HepG2 (cell line): Measurements from ENCODE around the gene DNAJC13. TPM values are rescaled to one million over a fixed set of nuclear protein-coding genes. Genes with fewer than 3 reads are reported as not detected.

Experiments used
- ATAC-seq: fragments of 200-7000 bp; cut with Tn5 transposase; 3 replicates; pipeline ENCODE4 v1.9.1; 2020; ENCODE audit warnings: mild to moderate bottlenecking, moderate library complexity
- BruUV-seq: library from RNA; stranded (reverse); fragments of 400-500 nt; replicated peaks from 2 replicates; lab custom pipeline; 2021; lab: Mats Ljungman, UMichigan
- CTCF ChIA-PET: fragments of 300-600 bp; formaldehyde crosslinking; extraction: SDS; loops from one replicate; lab custom pipeline; 2021; ENCODE audit warnings: low total read pairs, inconsistent platforms, low intra/inter-chr PET ratio; lab: Yijun Ruan, JAX
- POLR2A ChIA-PET: fragments of 350-600 bp; sonication (Branson Sonifier 250); formaldehyde crosslinking; loops from one replicate; lab custom pipeline; 2020; ENCODE audit warnings: antibody characterized with exemption, inconsistent platforms; lab: Yijun Ruan, JAX
- DNase-seq: peaks from one replicate; pipeline ENCODE4 v3.0.0-alpha.2; 2015; ENCODE audit warnings: low spot score
- FAIRE-seq: peaks from 3 replicates; lab custom pipeline; 2011; peaks lifted over from hg19 to GRCh38; lab: Jason Lieb, UNC
- H2AFZ ChIP-seq: one replicate; pipeline ENCODE4 v1.6.1; 2011; ENCODE audit warnings: low read length, inconsistent platforms
- H3K27ac ChIP-seq: fragments of 300-600 bp; 3 replicates; pipeline ENCODE4 v1.8.0; 2011; ENCODE audit warnings: mixed run types, mild to moderate bottlenecking, mixed read lengths, low read length, inconsistent platforms; ENCODE audit not compliant: insufficient read depth; ENCODE audit errors: extremely low read length
- H3K27me3 ChIP-seq, 2 experiments: fragments of 200-600 bp in 1 of 2; 2 replicates in 1 of 2; 3 replicates in 1 of 2; pipeline versions ENCODE4 v1.6.0 to v1.8.0; 2011; ENCODE audit warnings: low read length in 2 of 2, mild to moderate bottlenecking in 2 of 2, moderate library complexity in 2 of 2, inconsistent platforms in 1 of 2; ENCODE audit not compliant: insufficient read depth in 2 of 2, control insufficient read depth in 1 of 2
- H3K36me3 ChIP-seq, 2 experiments: fragments of 200-600 bp in 1 of 2; replicated peaks in 1 of 2; 2 replicates in 1 of 2; 3 replicates in 1 of 2; pipeline versions ENCODE4 v1.5.1 to v1.8.0; 2011; ENCODE audit warnings: low read length in 2 of 2, inconsistent platforms in 1 of 2; ENCODE audit not compliant: insufficient read depth in 2 of 2, control insufficient read depth in 1 of 2
- H3K4me1 ChIP-seq: 2 replicates; pipeline ENCODE4 v1.5.1; 2012; ENCODE audit warnings: low read length, inconsistent platforms; ENCODE audit not compliant: insufficient read depth
- H3K4me2 ChIP-seq: 2 replicates; pipeline ENCODE4 v1.6.0; 2011; ENCODE audit warnings: low read depth, low read length, inconsistent platforms
- H3K4me3 ChIP-seq, 3 experiments: fragments of 200-600 bp in 1 of 3; sonication (generic), shearing (Covaris generic) in 1 of 3; replicated peaks in 1 of 3; 2 replicates each; pipeline ENCODE4 v1.5.1; 2011 to 2016; ENCODE audit warnings: low read length in 3 of 3, inconsistent platforms in 2 of 3, low read depth in 2 of 3, mild to moderate bottlenecking in 2 of 3, control low read depth in 1 of 3, mixed read lengths in 1 of 3; ENCODE audit not compliant: insufficient read depth in 1 of 3
- H3K79me2 ChIP-seq: one replicate; pipeline ENCODE4 v1.6.1; 2011; ENCODE audit warnings: low read length, inconsistent platforms; ENCODE audit not compliant: insufficient read depth
- H3K9ac ChIP-seq: 2 replicates; pipeline ENCODE4 v1.6.0; 2011; ENCODE audit warnings: mild to moderate bottlenecking, low read depth, low read length, inconsistent platforms; ENCODE audit not compliant: insufficient read depth
- H3K9me3 ChIP-seq: 2 replicates; pipeline ENCODE4 v1.5.1; 2012; ENCODE audit warnings: mild to moderate bottlenecking, low read length
- H4K20me1 ChIP-seq: 2 replicates; pipeline ENCODE4 v1.6.0; 2011; ENCODE audit warnings: inconsistent platforms, mild to moderate bottlenecking, low read length, moderate library complexity; ENCODE audit not compliant: insufficient read depth
- JUN ChIP-seq: sonication (generic); formaldehyde crosslinking; IDR thresholded peaks from 2 replicates; pipeline ENCODE4 v1.4.0; 2020; ENCODE audit warnings: mild to moderate bottlenecking, missing genetic modification reagents
- ZEB1 ChIP-seq: IDR thresholded peaks from 2 replicates; pipeline ENCODE4 v1.6.1; 2012; ENCODE audit warnings: mild to moderate bottlenecking, low read depth, inconsistent platforms; ENCODE audit not compliant: insufficient replicate concordance
- ZNF256 ChIP-seq: sonication (generic); formaldehyde crosslinking; conservative IDR thresholded peaks from 2 replicates; pipeline ENCODE4 v1.4.0; 2020; ENCODE audit warnings: missing genetic modification reagents
- ZNF326 ChIP-seq: sonication (generic); formaldehyde crosslinking; IDR thresholded peaks from 2 replicates; pipeline ENCODE4 v1.4.0; 2020; ENCODE audit warnings: missing genetic modification reagents, borderline replicate concordance
- ZNF33B ChIP-seq: sonication (generic); formaldehyde crosslinking; IDR thresholded peaks from 2 replicates; pipeline ENCODE4 v1.5.1; 2020; ENCODE audit warnings: mild to moderate bottlenecking, missing genetic modification reagents
- ZNF432 ChIP-seq: sonication (generic); formaldehyde crosslinking; IDR thresholded peaks from 2 replicates; pipeline ENCODE4 v1.5.0; 2020; ENCODE audit warnings: missing genetic modification reagents, mild to moderate bottlenecking, borderline replicate concordance
- ZSCAN31 ChIP-seq: sonication (generic); formaldehyde crosslinking; IDR thresholded peaks from 2 replicates; pipeline ENCODE4 v1.5.0; 2020; ENCODE audit warnings: low read depth, mild to moderate bottlenecking, missing genetic modification reagents
- WGBS: methylation state at CpG from one replicate; pipeline ENCODE4 v1.1.6; 2017; ENCODE audit warnings: low lambda C conversion rate; 5-methylcytosine and 5-hydroxymethylcytosine counted together
- in situ Hi-C: cut with HindIII; loops from 2 replicates; pipeline ENCODE4 v1.10.0; 2017; ENCODE audit warnings: low pct_unique_long_range_greater_than_20kb; ENCODE audit not compliant: extremely low pct_ligation_motif_present
- intact Hi-C: fragments of 100-400 bp; cut with micrococcal nuclease; formaldehyde crosslinking; loops from one replicate; pipeline ENCODE4 v1.10.0; 2022; ENCODE audit not compliant: unreplicated experiment
- polyA plus RNA-seq, 8 experiments: library from polyadenylated mRNA; depleted of rRNA in 3 of 8; stranded (reverse) in 7 of 8; unstranded in 1 of 8; fragments of >200 nt; fragmentation: Illumina TruSeq in 4 of 8; extraction: Trizol in 4 of 8; gene quantifications; 2 replicates each; pipeline versions ENCODE4 v1.2.1 to v1.2.3, GENCODE V29; 2011 to 2016; ENCODE audit warnings: low read depth in 4 of 8, missing spikeins in 1 of 8, mixed read lengths in 1 of 8; ENCODE audit not compliant: insufficient read depth in 1 of 8
- total RNA-seq, 5 experiments: library from RNA; depleted of rRNA; stranded (reverse); fragments of >200 nt; fragmentation: Illumina TruSeq; extraction: Trizol; gene quantifications; 2 replicates each; pipeline ENCODE4 v1.2.3, GENCODE V29; 2016; ENCODE audit warnings: low read depth in 1 of 5
- TF ChIP-seq, protein P1 (sequence below): sonication (generic); formaldehyde crosslinking; IDR thresholded peaks from 2 replicates; pipeline ENCODE4 v1.5.1; 2020; ENCODE audit warnings: mild to moderate bottlenecking, missing genetic modification reagents, moderate library complexity
- TF ChIP-seq, protein P2 (sequence below): IDR thresholded peaks from 2 replicates; pipeline ENCODE4 v1.6.1; 2016; ENCODE audit warnings: mild to moderate bottlenecking, missing biosample characterization, missing genetic modification reagents
- TF ChIP-seq, protein P3 (sequence below): sonication (generic); formaldehyde crosslinking; IDR thresholded peaks from 2 replicates; pipeline ENCODE4 v1.8.1; 2023; ENCODE audit warnings: missing genetic modification reagents, mild to moderate bottlenecking, borderline replicate concordance

Gene DNAJC13
- total and polyA plus RNA-seq, 2 of the 13 experiments (the other 11 are each of a cell fraction or from before 2014, with no cell fraction given): 9.1 to 26.2 TPM

DNA sequence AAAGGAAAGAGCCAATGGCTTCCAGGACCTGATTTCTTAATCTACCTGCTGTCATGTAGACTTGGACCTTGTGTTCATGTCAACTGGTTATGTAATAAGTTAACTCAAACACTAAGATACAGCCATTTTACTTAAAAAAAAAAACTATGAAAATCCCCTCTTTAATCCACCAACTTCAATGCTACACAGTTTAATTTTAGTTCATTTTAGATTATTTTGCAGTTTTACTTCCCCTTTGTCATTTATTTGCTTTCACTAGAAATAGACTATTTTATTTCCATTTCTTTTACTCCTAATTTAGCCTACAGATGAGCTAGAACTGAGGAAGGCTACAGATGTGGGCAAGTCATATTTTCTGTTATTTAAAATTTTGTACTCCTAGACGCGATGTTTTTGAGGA is 10.7 kb upstream of the DNAJC13 start:
- intact Hi-C loops (no loop called here), in situ Hi-C loops (no loop called here)
- Histone ChIP-seq H3K79me2 (no peaks in the 10 kb centered on the region), H3K9ac (no peak overlapping the region), H3K27me3 (peaks cover 0 to 5% of the 10 kb centered on the region in 2 experiments; a peak in 1 of 5 replicates), H3K4me1 (no peaks in the 10 kb centered on the region), H3K4me2 (no peak overlapping the region), H3K9me3 (no peaks in the 10 kb centered on the region), H3K4me3 (no peak overlapping the region), H3K27ac (no peak overlapping the region), H2AFZ (no peak overlapping the region), H4K20me1 (no peaks in the 10 kb centered on the region), H3K36me3 (no peaks in the 10 kb centered on the region)
- no peak for TF ChIP-seq JUN
- no TSS peak for BruUV-seq
- ChIA-PET CTCF (no interaction called here), POLR2A (no interaction called here)
- FAIRE-seq (no peak), ATAC-seq (no peak), DNase-seq (no peak)
- WGBS: 3% methylated on average over 2 of the region's 2 CpGs

DNA sequence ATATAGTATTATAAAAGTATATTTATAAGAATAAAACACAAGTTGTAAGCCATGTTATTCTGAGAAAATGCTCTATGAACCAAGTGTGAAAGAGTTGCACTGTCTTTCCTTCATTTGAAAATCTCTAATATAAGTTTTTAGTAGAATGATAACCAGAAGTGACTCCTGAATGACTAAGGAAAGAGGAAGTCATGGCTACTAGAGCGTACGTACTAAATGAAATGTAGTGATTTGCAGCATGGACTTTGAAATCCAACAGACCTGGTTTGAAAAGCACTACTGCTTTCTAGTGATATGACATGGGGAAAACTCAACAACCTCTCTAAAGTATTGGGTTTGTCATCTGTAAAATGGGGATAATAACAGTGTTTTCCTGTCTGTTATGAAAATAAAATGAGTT is 10.3 kb upstream of the DNAJC13 start:
- in situ Hi-C loops: no loop called here
- intact Hi-C loops: no loop called here
- H3K79me2 ChIP-seq: no peaks in the 10 kb centered on the region
- CTCF ChIA-PET: no interaction called here
- POLR2A ChIA-PET: no interaction called here
- H3K9me3 ChIP-seq: no peaks in the 10 kb centered on the region
- ATAC-seq (no peak), FAIRE-seq (no peak), DNase-seq (no peak)
- no peak overlapping the region for H2AFZ ChIP-seq
- no peaks in the 10 kb centered on the region for H4K20me1 ChIP-seq
- no peak overlapping the region for H3K4me3 ChIP-seq
- no peaks in the 10 kb centered on the region for H3K4me1 ChIP-seq
- TF ChIP-seq, protein P1, sequence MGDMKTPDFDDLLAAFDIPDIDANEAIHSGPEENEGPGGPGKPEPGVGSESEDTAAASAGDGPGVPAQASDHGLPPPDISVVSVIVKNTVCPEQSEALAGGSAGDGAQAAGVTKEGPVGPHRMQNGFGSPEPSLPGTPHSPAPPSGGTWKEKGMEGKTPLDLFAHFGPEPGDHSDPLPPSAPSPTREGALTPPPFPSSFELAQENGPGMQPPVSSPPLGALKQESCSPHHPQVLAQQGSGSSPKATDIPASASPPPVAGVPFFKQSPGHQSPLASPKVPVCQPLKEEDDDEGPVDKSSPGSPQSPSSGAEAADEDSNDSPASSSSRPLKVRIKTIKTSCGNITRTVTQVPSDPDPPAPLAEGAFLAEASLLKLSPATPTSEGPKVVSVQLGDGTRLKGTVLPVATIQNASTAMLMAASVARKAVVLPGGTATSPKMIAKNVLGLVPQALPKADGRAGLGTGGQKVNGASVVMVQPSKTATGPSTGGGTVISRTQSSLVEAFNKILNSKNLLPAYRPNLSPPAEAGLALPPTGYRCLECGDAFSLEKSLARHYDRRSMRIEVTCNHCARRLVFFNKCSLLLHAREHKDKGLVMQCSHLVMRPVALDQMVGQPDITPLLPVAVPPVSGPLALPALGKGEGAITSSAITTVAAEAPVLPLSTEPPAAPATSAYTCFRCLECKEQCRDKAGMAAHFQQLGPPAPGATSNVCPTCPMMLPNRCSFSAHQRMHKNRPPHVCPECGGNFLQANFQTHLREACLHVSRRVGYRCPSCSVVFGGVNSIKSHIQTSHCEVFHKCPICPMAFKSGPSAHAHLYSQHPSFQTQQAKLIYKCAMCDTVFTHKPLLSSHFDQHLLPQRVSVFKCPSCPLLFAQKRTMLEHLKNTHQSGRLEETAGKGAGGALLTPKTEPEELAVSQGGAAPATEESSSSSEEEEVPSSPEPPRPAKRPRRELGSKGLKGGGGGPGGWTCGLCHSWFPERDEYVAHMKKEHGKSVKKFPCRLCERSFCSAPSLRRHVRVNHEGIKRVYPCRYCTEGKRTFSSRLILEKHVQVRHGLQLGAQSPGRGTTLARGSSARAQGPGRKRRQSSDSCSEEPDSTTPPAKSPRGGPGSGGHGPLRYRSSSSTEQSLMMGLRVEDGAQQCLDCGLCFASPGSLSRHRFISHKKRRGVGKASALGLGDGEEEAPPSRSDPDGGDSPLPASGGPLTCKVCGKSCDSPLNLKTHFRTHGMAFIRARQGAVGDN (CRISPR knock-in tag): no peak
- TF ChIP-seq ZNF256 (no peak), ZNF33B (CRISPR knock-in tag) (no peak), ZNF432 (CRISPR knock-in tag) (no peak), ZSCAN31 (no peak), ZEB1 (no peak), ZNF326 (CRISPR knock-in tag) (no peak)
- TF ChIP-seq, protein P2, sequence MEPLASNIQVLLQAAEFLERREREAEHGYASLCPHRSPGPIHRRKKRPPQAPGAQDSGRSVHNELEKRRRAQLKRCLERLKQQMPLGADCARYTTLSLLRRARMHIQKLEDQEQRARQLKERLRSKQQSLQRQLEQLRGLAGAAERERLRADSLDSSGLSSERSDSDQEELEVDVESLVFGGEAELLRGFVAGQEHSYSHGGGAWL: no peak
- TF ChIP-seq, protein P3, sequence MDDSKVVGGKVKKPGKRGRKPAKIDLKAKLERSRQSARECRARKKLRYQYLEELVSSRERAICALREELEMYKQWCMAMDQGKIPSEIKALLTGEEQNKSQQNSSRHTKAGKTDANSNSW (CRISPR knock-in tag): no peak
- peaks cover 0 to 4% of the 10 kb centered on the region in 2 experiments; a peak in 1 of 5 replicates for H3K27me3 ChIP-seq
- H3K27ac ChIP-seq: no peak overlapping the region
- BruUV-seq: no TSS peak
- WGBS: 52% methylated on average over 2 of the region's 2 CpGs
- H3K9ac ChIP-seq: no peak overlapping the region
- H3K36me3 ChIP-seq: no peaks in the 10 kb centered on the region
- H3K4me2 ChIP-seq: no peak overlapping the region
